ENCODE measurements around the gene APP.
"Not testable (repeated sequence)": the region's sequence is repeated elsewhere in the genome, so short reads cannot be mapped to it uniquely, and the experiment has no call there.

The APP gene

GRCh38 chr21:26087223-26087918, 83.2 kb downstream of the APP start:
- TF ChIP-seq CTCF (IDR thresholded peaks at IDR 0.05; ENCODE audit: control extremely low read depth, extremely low read depth, low read depth, missing control alignments), result no peak
- CTCF ChIA-PET, result interaction anchor here (1.2 kb wide), 1 partner anchor 32 kb away, joined by 3 read pairs; no protein-coding TSS in a partner anchor
- DNase-seq (ENCODE audit: extremely low spot score), result no peak
- POLR2A ChIA-PET, result no interaction called here

GRCh38 chr21:26085882-26086281, 84.7 kb downstream of the APP start:
- no peak for DNase-seq (ENCODE audit: extremely low spot score)
- POLR2A ChIA-PET, result no interaction called here
- CTCF ChIA-PET, result interaction anchor here (0.9 to 1.2 kb wide), 2 partner anchors 10 to 30 kb away, joined by 3 read pairs; no protein-coding TSS in a partner anchor
- TF ChIP-seq CTCF (IDR thresholded peaks at IDR 0.05; ENCODE audit: control extremely low read depth, extremely low read depth, low read depth, missing control alignments), result no peak

GRCh38 chr21:26085127-26085526, 85.4 kb downstream of the APP start:
- ChIA-PET CTCF (interaction anchor here (0.9 kb wide), 1 partner anchor 18 kb away, joined by 3 read pairs; no protein-coding TSS in a partner anchor), POLR2A (no interaction called here)
- DNase-seq (ENCODE audit: extremely low spot score), result no peak
- no peak for TF ChIP-seq CTCF (IDR thresholded peaks at IDR 0.05; ENCODE audit: control extremely low read depth, extremely low read depth, low read depth, missing control alignments)

GRCh38 chr21:26082549-26082948, 88.0 kb downstream of the APP start:
- no peak for TF ChIP-seq CTCF (IDR thresholded peaks at IDR 0.05; ENCODE audit: control extremely low read depth, extremely low read depth, low read depth, missing control alignments)
- CTCF ChIA-PET, result interaction anchor here (1.4 kb wide), 1 partner anchor 11 kb away, joined by 4 read pairs; no protein-coding TSS in a partner anchor
- DNase-seq (ENCODE audit: extremely low spot score), result no peak
- POLR2A ChIA-PET, result no interaction called here

- DNase-seq (ENCODE audit: extremely low spot score); CTCF ChIA-PET; POLR2A ChIA-PET: not testable (repeated sequence)
These were observed 89.3 kb downstream of the APP start for GRCh38 chr21:26081175-26081760.

- POLR2A ChIA-PET, result no interaction called here
- no peak for DNase-seq (ENCODE audit: extremely low spot score)
- no peak for TF ChIP-seq CTCF (IDR thresholded peaks at IDR 0.05; ENCODE audit: control extremely low read depth, extremely low read depth, low read depth, missing control alignments)
- CTCF ChIA-PET, result interaction anchor here (1.3 kb wide), 1 partner anchor 69 kb away, joined by 3 read pairs; no protein-coding TSS in a partner anchor
These were observed 90.4 kb downstream of the APP start for GRCh38 chr21:26080211-26080610.

GRCh38 chr21:26079366-26079765, 91.2 kb downstream of the APP start:
- ChIA-PET POLR2A (no interaction called here), CTCF (interaction anchor here (1.0 to 1.3 kb wide), 5 partner anchors 9 to 70 kb away, joined by 3 read pairs; no protein-coding TSS in a partner anchor)
- DNase-seq (ENCODE audit: extremely low spot score), result no peak
- TF ChIP-seq CTCF (IDR thresholded peaks at IDR 0.05; ENCODE audit: control extremely low read depth, extremely low read depth, low read depth, missing control alignments), result no peak
